Urinary bladder (tissue), 4 donors: ENCODE measurements around the gene CLIP3. TPM values are rescaled to one million over a fixed set of nuclear protein-coding genes. Genes with fewer than 3 reads are reported as not detected.

ENCODE experiments used
- DNase-seq: peaks from one replicate; pipeline ENCODE4 v3.0.0-alpha.2; 2015; ENCODE audit errors: extremely low spot score
- H3K27ac ChIP-seq: one replicate; pipeline ENCODE4 v1.5.1; 2013; ENCODE audit warnings: low read depth, mild to moderate bottlenecking, moderate library complexity
- H3K36me3 ChIP-seq: one replicate; pipeline ENCODE4 v1.6.1; 2013; ENCODE audit warnings: mild to moderate bottlenecking, moderate library complexity; ENCODE audit not compliant: insufficient read depth
- H3K4me1 ChIP-seq: one replicate; pipeline ENCODE4 v1.6.1; 2013; ENCODE audit warnings: mild to moderate bottlenecking, moderate library complexity; ENCODE audit not compliant: insufficient read depth
- H3K4me3 ChIP-seq: one replicate; pipeline ENCODE4 v1.5.1; 2013; ENCODE audit warnings: low read depth, low read length
- WGBS: extraction: QIAGEN DNeasy Blood & Tissue Kit; methylation state at CpG from one replicate; pipeline ENCODE4 v1.1.7; 2013; 5-methylcytosine and 5-hydroxymethylcytosine counted together
- polyA plus RNA-seq: library from polyadenylated mRNA; stranded (reverse); fragments of 200-250 nt; gene quantifications from one replicate; pipeline ENCODE4 v1.2.3, GENCODE V29; 2013
- total RNA-seq: library from RNA; depleted of rRNA; stranded (reverse); fragments of >200 nt; gene quantifications from one replicate; pipeline ENCODE4 v1.2.3, GENCODE V29; 2014
- donor health status: healthy with polysubstance abuse.
- donor health status: healthy.

Gene CLIP3
- total and polyA plus RNA-seq, 2 donors: 8.5 to 79.5 TPM

GRCh38 chr19:36009220-36009619 is 23.5 kb downstream of the CLIP3 start:
- Histone ChIP-seq H3K4me1 (no peaks in the 10 kb centered on the region), H3K36me3 (no peaks in the 10 kb centered on the region), H3K4me3 (peak overlapping the region; percentile 24), H3K27ac (no peak overlapping the region)
- DNase-seq: no peak
- 2% methylated on average over 50 of the region's 50 CpGs for WGBS

GRCh38 chr19:36008336-36008978 is 24.2 kb downstream of the CLIP3 start, which contains the start of gene SYNE4:
Gene SYNE4 (minus strand): TSS chr19:36008813. CDS start chr19:36008681, 132 bp downstream.
- Histone ChIP-seq H3K4me1 (no peaks in the 10 kb centered on the region), H3K36me3 (no peaks in the 10 kb centered on the region), H3K27ac (no peak within 1 kb of the TSS), H3K4me3 (peak within 1 kb of the TSS; percentile 24)
- no peak for DNase-seq
- WGBS: 48% methylated on average over 19 of the region's 19 CpGs

GRCh38 chr19:36006955-36007354 is 25.7 kb downstream of the CLIP3 start:
- H3K4me1 ChIP-seq: no peaks in the 10 kb centered on the region
- H3K4me3 ChIP-seq: no peak overlapping the region
- 89% methylated on average over 5 of the region's 5 CpGs for WGBS
- no peak overlapping the region for H3K27ac ChIP-seq
- DNase-seq: no peak
- H3K36me3 ChIP-seq: no peaks in the 10 kb centered on the region

DNA sequence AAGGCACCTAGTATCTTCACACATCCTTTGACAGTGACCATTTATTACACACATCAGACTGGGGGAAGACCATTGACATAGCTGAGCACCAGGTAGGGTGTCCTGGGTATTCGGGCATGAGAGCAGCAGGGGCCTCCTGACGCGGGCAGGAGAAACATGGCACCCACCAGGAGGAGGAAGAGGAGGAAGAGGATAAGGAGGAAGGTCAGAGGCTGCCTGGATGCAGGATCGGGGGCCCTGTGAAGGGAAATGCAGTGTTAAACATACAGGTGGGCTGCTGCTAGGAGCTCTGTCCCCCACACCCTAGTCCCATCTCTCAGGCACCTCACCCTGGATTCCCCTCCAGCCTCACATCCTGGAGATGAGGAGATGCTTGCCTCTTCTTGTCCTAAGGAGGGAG is 29.4 kb downstream of the CLIP3 start:
- no peak overlapping the region for H3K27ac ChIP-seq
- H3K4me1 ChIP-seq: no peaks in the 10 kb centered on the region
- no peak overlapping the region for H3K4me3 ChIP-seq
- 93% methylated on average over 4 of the region's 4 CpGs for WGBS
- DNase-seq: no peak
- H3K36me3 ChIP-seq: no peaks in the 10 kb centered on the region

GRCh38 chr19:36001605-36002004 is 31.1 kb downstream of the CLIP3 start:
- Histone ChIP-seq H3K4me1 (no peaks in the 10 kb centered on the region), H3K27ac (no peak overlapping the region), H3K36me3 (no peaks in the 10 kb centered on the region), H3K4me3 (no peak overlapping the region)
- DNase-seq: no peak
- WGBS: 96% methylated on average over 3 of the region's 3 CpGs

DNA sequence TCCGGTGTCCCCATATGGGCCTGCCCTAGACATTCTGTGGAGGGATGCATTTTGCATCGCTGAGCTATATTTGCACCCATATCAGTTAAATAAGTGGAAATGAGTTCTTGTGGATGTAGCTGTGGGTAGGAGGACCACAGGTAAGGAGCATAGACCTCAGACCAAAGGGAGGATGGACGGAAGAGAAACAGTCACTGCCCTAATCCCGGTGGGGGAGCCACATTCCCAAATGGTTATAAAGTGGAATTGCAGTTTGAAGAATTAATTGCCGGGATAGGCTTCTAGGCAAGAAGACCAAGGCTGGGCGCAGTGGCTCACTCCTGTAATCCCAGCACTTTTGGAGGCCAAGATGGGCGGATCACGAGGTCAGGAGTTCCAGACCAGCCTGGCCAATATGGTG is 35.9 kb downstream of the CLIP3 start:
- 88% methylated on average over 8 of the region's 8 CpGs for WGBS
- no peak overlapping the region for H3K27ac ChIP-seq
- no peaks in the 10 kb centered on the region for H3K36me3 ChIP-seq
- no peak for DNase-seq
- H3K4me3 ChIP-seq: no peak overlapping the region
- H3K4me1 ChIP-seq: no peaks in the 10 kb centered on the region

- DNase-seq: peak; percentile 84
Observed at GRCh38 chr19:35995048-35995993, 37.4 kb downstream of the CLIP3 start, which contains the start of gene SDHAF1. Gene SDHAF1 (plus strand): TSS chr19:35995188. CDS start chr19:35995275, 87 bp downstream.

DNA sequence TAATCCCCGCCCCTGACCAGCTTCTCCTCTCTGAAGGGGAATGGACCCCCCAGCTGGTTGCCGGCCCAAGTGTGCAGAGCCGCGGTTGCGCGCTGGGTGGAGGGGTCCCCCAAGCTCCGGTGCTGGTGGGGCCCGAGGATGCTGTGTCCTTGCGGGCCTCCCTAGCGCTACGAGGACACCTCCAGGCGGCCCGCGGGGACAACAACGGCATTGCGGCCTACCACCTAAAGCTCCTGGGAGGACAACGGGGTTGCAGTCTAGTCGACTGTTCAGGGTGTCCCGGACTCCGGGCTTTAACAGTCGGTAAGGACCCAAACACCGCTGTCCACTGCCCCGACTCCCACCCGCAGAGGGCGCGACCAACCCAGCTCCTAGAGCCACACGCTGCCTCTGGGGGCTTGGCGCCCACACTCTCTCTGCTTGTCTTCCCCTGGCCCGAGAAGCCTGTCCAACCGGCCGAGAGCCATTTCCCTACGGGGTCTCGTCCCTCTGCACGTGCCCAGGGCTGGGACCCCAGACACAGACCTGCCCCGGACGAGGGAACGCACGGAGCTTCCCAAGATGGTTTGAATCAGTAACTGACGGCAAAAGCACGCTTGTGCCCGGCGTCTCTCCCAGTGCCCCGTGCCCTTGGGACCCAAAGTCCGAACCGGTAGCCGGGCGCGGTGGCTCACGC is 38.6 kb downstream of the CLIP3 start:
- no peak for DNase-seq
- Histone ChIP-seq H3K4me3 (peak overlapping the region; percentile 86), H3K4me1 (no peaks in the 10 kb centered on the region), H3K36me3 (no peaks in the 10 kb centered on the region), H3K27ac (no peak overlapping the region)
- WGBS: 28% methylated on average over 49 of the region's 49 CpGs

More at GRCh38 chr19:35995048-35995993, 37.4 kb downstream of the CLIP3 start, which contains the start of gene SDHAF1:
- Histone ChIP-seq H3K27ac (peak within 1 kb of the TSS; percentile 53), H3K4me3 (peak within 1 kb of the TSS; percentile 86), H3K36me3 (no peaks in the 10 kb centered on the region), H3K4me1 (no peaks in the 10 kb centered on the region)
- WGBS: under 1% methylated on average over 97 of the region's 97 CpGs

DNA sequence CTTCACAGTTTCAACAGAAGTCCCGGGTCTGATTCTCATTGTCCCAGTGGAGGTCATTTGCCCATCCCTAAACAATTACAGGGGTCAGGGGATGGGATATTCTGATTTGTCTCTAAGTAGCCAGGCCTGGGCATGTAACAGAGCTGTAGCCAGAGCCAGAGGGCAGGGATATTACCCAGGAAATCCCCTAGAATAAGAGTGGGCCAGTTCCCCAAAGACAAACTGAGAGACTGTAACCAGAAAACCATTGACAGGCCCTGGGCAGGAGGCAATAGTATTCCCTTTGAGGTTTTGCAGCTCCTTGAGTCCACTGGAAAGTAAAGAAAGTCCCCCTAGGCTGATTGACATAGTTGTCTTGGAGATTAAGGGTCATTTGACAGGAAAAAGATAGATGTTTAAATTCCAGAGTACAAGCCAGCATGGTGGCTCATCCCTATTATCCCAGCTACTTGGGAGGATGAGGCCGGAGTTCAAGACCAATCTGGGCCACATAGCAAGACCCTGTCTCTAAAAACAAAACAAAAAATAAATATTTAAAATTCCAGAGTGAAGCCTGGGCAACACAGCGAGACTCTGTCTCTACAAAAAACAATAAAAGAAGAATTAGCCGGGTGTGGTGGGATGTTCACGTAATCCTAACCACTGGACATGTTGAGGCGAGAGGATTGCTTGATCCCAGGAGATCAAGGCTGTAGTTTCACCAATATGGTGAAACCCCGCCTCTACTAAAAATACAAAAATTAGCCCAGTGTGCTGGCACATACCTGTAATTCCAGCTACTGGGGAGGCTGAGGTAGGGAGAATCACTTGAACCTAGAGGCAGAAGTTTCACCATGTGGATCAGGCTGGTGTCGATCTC is 39.5 kb downstream of the CLIP3 start:
- H3K27ac ChIP-seq: no peak overlapping the region
- H3K4me1 ChIP-seq: no peaks in the 10 kb centered on the region
- WGBS: 87% methylated on average over 8 of the region's 8 CpGs
- no peak overlapping the region for H3K4me3 ChIP-seq
- H3K36me3 ChIP-seq: no peaks in the 10 kb centered on the region
- no peak for DNase-seq

GRCh38 chr19:35991731-35992450 is 40.8 kb downstream of the CLIP3 start:
- 84% methylated on average over 7 of the region's 7 CpGs for WGBS
- no peak overlapping the region for H3K27ac ChIP-seq
- no peak for DNase-seq
- no peak overlapping the region for H3K4me3 ChIP-seq
- H3K36me3 ChIP-seq: no peaks in the 10 kb centered on the region
- H3K4me1 ChIP-seq: no peaks in the 10 kb centered on the region

- Histone ChIP-seq H3K4me1 (no peaks in the 10 kb centered on the region), H3K27ac (no peak overlapping the region), H3K36me3 (no peaks in the 10 kb centered on the region), H3K4me3 (no peak overlapping the region)
- DNase-seq: no peak
- WGBS: 81% methylated on average over 10 of the region's 10 CpGs
Observed at GRCh38 chr19:35990771-35991730, 41.6 kb downstream of the CLIP3 start.
